ENCODE measurements around the gene HIVEP3. TPM values are rescaled to one million over a fixed set of nuclear protein-coding genes. Genes with fewer than 3 reads are reported as not detected.

HIVEP3 gene
- total RNA-seq, 1 donor from 2014 or later = 8.9 TPM

GRCh38 chr1:41846625-41847405, 71.9 kb downstream of the HIVEP3 start:
- H3K27ac Mint-ChIP-seq (ENCODE audit: unreplicated experiment) = no peak overlapping the region
- H3K27ac ChIP-seq (ENCODE audit: low read depth, low read length) = no peak overlapping the region
- H3K4me1 ChIP-seq (ENCODE audit: insufficient read depth, low read length) = peaks cover 40% of the 10 kb centered on the region
- no peaks in the 10 kb centered on the region for H3K36me3 ChIP-seq (ENCODE audit: insufficient read depth, low read length)
- H3K27me3 Mint-ChIP-seq (ENCODE audit: low read depth, unreplicated experiment) = no peaks in the 10 kb centered on the region
- no peaks in the 10 kb centered on the region for H3K36me3 Mint-ChIP-seq (ENCODE audit: low read depth, unreplicated experiment)
- no peaks in the 10 kb centered on the region for H3K27me3 ChIP-seq (ENCODE audit: insufficient read depth, low read length)
- H3K4me2 ChIP-seq (ENCODE audit: low read length) = peak overlapping the region; percentile 7
- FAIRE-seq (no peak), DNase-seq (ENCODE audit: low read depth) (peak; percentile 64)
- TF ChIP-seq EZH2 (IDR thresholded peaks at IDR 0.05; ENCODE audit: insufficient read depth, low read length) (no peak), CTCF (IDR thresholded peaks at IDR 0.05; ENCODE audit: insufficient read depth, low read depth, low read length) (no peak)
- H4K20me1 ChIP-seq (ENCODE audit: insufficient read depth, low read length) = no peaks in the 10 kb centered on the region
- H3K9me3 ChIP-seq (ENCODE audit: insufficient read depth, low read depth, low read length) = no peaks in the 10 kb centered on the region
- peaks cover 42% of the 10 kb centered on the region for H3K4me1 Mint-ChIP-seq (ENCODE audit: low read depth, unreplicated experiment)
- H3K4me3 ChIP-seq (ENCODE audit: insufficient read depth, low read depth, low read length) = no peak overlapping the region
- peaks cover 5% of the 10 kb centered on the region for H3K79me2 ChIP-seq (ENCODE audit: insufficient read depth, low read length)
- H3K4me3 Mint-ChIP-seq (ENCODE audit: unreplicated experiment) = no peak overlapping the region
- H3K9me3 Mint-ChIP-seq (ENCODE audit: unreplicated experiment) = no peaks in the 10 kb centered on the region
- H2AFZ ChIP-seq (ENCODE audit: low read depth, low read length) = no peak overlapping the region
- no peak overlapping the region for H3K9ac ChIP-seq (ENCODE audit: low read length)

- Mint-ChIP-seq H3K27me3 (ENCODE audit: low read depth, unreplicated experiment) (no peaks in the 10 kb centered on the region), H3K4me3 (ENCODE audit: unreplicated experiment) (no peak overlapping the region), H3K27ac (ENCODE audit: unreplicated experiment) (no peak overlapping the region), H3K9me3 (ENCODE audit: unreplicated experiment) (no peaks in the 10 kb centered on the region), H3K36me3 (ENCODE audit: low read depth, unreplicated experiment) (no peaks in the 10 kb centered on the region), H3K4me1 (ENCODE audit: low read depth, unreplicated experiment) (peaks cover 37% of the 10 kb centered on the region)
- H3K27me3 ChIP-seq (ENCODE audit: insufficient read depth, low read length) = no peaks in the 10 kb centered on the region
- DNase-seq (ENCODE audit: low read depth) (no peak), FAIRE-seq (no peak)
- H3K79me2 ChIP-seq (ENCODE audit: insufficient read depth, low read length) = peaks cover 5% of the 10 kb centered on the region
- H3K4me1 ChIP-seq (ENCODE audit: insufficient read depth, low read length) = peaks cover 33% of the 10 kb centered on the region
- H3K4me3 ChIP-seq (ENCODE audit: insufficient read depth, low read depth, low read length) = no peak overlapping the region
- H2AFZ ChIP-seq (ENCODE audit: low read depth, low read length) = no peak overlapping the region
- H3K9me3 ChIP-seq (ENCODE audit: insufficient read depth, low read depth, low read length) = no peaks in the 10 kb centered on the region
- no peak overlapping the region for H3K9ac ChIP-seq (ENCODE audit: low read length)
- no peak overlapping the region for H3K27ac ChIP-seq (ENCODE audit: low read depth, low read length)
- TF ChIP-seq EZH2 (IDR thresholded peaks at IDR 0.05; ENCODE audit: insufficient read depth, low read length) (no peak), CTCF (IDR thresholded peaks at IDR 0.05; ENCODE audit: insufficient read depth, low read depth, low read length) (no peak)
- H3K36me3 ChIP-seq (ENCODE audit: insufficient read depth, low read length) = no peaks in the 10 kb centered on the region
- H4K20me1 ChIP-seq (ENCODE audit: insufficient read depth, low read length) = no peaks in the 10 kb centered on the region
- no peak overlapping the region for H3K4me2 ChIP-seq (ENCODE audit: low read length)
Observed at GRCh38 chr1:41844781-41845272, 73.9 kb downstream of the HIVEP3 start.

DNA sequence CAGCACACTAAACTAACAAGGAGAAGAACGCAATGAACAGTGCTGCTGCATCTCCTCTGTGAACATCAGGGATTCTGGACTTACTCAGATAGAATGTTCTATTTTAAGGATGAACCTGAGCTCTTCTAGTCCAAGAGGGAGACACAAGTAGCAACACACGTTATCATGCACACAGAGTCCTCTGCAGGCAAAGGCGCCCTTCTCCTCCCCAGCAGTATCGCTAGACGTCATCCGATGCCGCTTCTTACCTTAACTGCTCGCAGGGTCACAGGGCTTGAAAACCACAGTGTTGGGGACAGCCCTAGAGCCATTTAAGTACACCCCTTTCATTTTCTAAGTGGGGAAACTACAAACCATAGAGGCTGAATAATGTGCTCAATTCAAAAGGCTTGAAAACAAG, 74.5 kb downstream of the HIVEP3 start:
- Histone ChIP-seq H3K9me3 (ENCODE audit: insufficient read depth, low read depth, low read length) (no peaks in the 10 kb centered on the region), H3K9ac (ENCODE audit: low read length) (no peak overlapping the region), H3K4me3 (ENCODE audit: insufficient read depth, low read depth, low read length) (no peak overlapping the region), H3K4me2 (ENCODE audit: low read length) (peak overlapping the region; percentile 78), H3K4me1 (ENCODE audit: insufficient read depth, low read length) (peaks cover 32% of the 10 kb centered on the region), H3K27ac (ENCODE audit: low read depth, low read length) (peak overlapping the region; percentile 54), H4K20me1 (ENCODE audit: insufficient read depth, low read length) (no peaks in the 10 kb centered on the region), H3K79me2 (ENCODE audit: insufficient read depth, low read length) (peaks cover 2% of the 10 kb centered on the region), H3K27me3 (ENCODE audit: insufficient read depth, low read length) (no peaks in the 10 kb centered on the region), H3K36me3 (ENCODE audit: insufficient read depth, low read length) (no peaks in the 10 kb centered on the region), H2AFZ (ENCODE audit: low read depth, low read length) (no peak overlapping the region)
- FAIRE-seq (no peak), DNase-seq (ENCODE audit: low read depth) (no peak)
- Mint-ChIP-seq H3K4me3 (ENCODE audit: unreplicated experiment) (no peak overlapping the region), H3K4me1 (ENCODE audit: low read depth, unreplicated experiment) (peaks cover 37% of the 10 kb centered on the region), H3K27me3 (ENCODE audit: low read depth, unreplicated experiment) (no peaks in the 10 kb centered on the region), H3K36me3 (ENCODE audit: low read depth, unreplicated experiment) (no peaks in the 10 kb centered on the region), H3K9me3 (ENCODE audit: unreplicated experiment) (no peaks in the 10 kb centered on the region), H3K27ac (ENCODE audit: unreplicated experiment) (peak overlapping the region; percentile 89)
- TF ChIP-seq CTCF (IDR thresholded peaks at IDR 0.05; ENCODE audit: insufficient read depth, low read depth, low read length) (no peak), EZH2 (IDR thresholded peaks at IDR 0.05; ENCODE audit: insufficient read depth, low read length) (no peak)

Data from astrocyte (in vitro differentiated cells and primary cell).